GM21717 (cell line): ENCODE measurements around the gene DCUN1D3.
"Not testable (repeated sequence)": the region's sequence is repeated elsewhere in the genome, so short reads cannot be mapped to it uniquely, and the experiment has no call there.

Experiments
- ATAC-seq: cut with Tn5 transposase; IDR thresholded peaks from one replicate; pipeline ENCODE4 v1.9.1; 2021; ENCODE audit warnings: mild to moderate bottlenecking, moderate library complexity; ENCODE audit not compliant: unreplicated experiment

DCUN1D3 gene, protein sequence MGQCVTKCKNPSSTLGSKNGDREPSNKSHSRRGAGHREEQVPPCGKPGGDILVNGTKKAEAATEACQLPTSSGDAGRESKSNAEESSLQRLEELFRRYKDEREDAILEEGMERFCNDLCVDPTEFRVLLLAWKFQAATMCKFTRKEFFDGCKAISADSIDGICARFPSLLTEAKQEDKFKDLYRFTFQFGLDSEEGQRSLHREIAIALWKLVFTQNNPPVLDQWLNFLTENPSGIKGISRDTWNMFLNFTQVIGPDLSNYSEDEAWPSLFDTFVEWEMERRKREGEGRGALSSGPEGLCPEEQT

GRCh38 chr16:20900299-20901067, at the start of gene DCUN1D3, which contains the start of gene LYRM1:
Gene DCUN1D3 (minus strand): TSS chr16:20900358. CDS start chr16:20862538, 37,820 bp downstream.
Gene LYRM1 (plus strand): TSS chr16:20900771. CDS start chr16:20915556, 14,785 bp downstream.
- ATAC-seq: peak; percentile 70

DNA sequence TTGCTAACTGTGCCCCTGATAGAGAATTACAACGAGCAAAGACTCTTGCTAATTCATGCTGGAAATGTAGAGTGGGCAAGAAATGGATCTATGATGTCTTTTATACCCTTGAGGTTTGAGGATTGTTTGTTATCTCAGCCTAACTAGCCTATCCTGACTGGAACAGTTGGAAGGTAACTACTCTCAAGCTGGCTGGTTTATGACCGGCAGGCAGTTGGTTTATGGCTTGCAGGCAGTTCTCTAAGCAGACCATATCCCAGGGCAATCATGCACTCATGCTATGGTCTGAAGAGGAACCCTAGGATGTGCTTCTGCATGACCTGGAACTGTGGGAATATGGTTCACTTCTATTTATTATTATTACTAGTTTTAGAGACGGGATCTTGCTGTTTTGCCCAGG, 49.5 kb upstream of the DCUN1D3 start:
- no peak for ATAC-seq

GRCh38 chr16:20948444-20948843, 48.3 kb upstream of the DCUN1D3 start:
- no peak for ATAC-seq

DNA sequence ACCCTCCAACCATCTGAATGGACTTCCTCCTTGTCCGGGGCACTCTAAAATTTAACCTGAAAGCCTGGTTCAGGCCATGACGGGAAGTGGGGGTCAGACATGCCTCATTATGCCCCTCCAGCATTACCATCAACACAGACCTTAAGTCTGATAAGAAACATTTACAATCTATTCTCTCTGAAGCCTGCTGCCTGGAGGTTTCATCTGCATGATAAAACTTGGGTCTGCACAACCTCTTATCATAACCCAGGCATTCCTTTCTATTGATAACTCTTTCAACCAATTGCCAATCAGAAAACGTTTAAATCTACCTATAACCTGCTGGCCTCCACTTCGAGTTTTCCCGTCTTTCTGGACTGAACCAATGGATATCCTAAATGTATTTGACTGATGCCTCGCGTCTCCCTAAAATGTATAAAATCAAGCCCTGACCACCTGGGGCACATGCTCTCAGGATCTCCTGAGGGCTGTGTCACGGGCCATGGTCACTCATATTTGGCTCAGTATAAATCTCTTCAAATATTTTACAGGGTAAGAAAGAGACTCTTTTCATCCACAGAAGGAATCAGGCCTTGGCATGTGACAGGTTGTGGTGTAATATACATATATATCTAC, 46.0 kb upstream of the DCUN1D3 start:
- ATAC-seq: no peak

- not testable (repeated sequence) for ATAC-seq
These were observed 45.4 kb upstream of the DCUN1D3 start for GRCh38 chr16:20945575-20945875.

GRCh38 chr16:20944861-20945574, 44.9 kb upstream of the DCUN1D3 start:
- no peak for ATAC-seq

GRCh38 chr16:20942256-20942655, 42.1 kb upstream of the DCUN1D3 start:
- no peak for ATAC-seq

DNA sequence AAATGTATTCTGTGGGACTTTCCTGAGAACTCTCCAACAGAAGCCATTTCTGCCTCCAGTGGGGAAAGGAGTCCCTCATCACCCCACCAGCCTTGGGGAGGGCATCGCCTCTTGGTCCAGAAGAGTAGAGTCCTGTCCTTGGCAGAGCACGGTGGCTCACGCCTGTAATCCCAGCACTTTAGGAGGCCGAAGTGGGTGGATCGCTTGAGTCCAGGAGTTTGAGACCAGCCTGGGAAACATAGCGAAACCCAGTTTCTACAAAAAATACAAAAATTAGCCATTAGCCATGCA, 41.4 kb upstream of the DCUN1D3 start:
- ATAC-seq: no peak

DNA sequence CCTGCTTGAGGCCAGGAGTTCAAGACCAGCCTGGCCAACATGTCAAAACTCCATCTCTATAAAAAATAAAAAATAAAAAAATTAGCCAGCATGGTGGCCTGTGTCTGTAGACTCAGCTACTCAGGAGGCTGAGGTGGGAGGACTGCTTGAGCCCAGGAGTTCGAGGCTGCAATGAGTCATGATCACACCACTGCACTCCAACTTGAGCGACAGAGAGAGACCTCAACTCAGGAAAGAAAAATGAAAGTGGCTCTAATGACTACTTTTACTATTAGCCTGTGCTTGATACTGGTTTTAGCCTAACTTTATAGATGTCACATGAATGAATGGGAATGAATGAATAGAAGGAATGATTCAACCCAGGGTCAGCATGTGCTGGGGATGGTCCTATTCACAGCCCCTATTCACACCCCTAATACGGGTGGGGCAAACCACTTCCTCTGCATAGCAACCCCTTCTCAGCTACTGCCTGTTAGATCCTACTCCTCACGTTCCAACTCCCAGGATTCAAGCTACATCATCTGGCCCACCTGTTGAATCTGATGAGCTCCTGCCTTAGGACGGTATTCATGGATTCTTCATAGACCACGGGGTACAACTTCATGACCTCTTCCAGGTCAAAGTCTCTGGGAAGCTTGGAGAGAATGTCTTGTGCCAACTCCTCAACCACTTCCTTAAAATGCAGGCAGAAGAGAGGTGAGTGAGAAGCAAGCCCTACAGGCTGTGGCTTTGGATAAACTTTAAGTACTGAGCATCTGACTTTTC, 40.9 kb upstream of the DCUN1D3 start:
- ATAC-seq: no peak

- no peak for ATAC-seq
These were observed 39.5 kb upstream of the DCUN1D3 start for GRCh38 chr16:20939611-20940010.

- no peak for ATAC-seq
These were observed 38.3 kb upstream of the DCUN1D3 start for GRCh38 chr16:20938426-20938825.

- no peak for ATAC-seq
These were observed 37.6 kb upstream of the DCUN1D3 start for GRCh38 chr16:20937736-20938135.

DNA sequence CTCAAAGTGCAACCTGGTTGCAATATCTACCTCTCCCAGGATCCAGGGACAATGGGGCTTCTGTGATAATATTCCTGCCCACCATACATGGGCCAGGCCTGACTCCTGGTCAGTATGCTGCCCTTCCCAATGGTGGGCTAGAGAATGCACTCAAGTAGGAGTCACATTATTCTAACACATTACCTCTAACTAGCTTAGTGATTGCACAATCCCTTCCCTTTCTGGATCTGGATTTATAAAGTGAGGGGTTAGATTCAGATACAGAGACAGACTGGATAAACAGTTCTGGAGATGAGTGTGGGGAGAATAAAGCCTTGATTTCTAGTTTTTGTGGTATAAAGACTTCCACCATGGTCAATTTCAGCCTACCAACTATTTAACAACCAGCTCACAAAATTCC, 33.4 kb upstream of the DCUN1D3 start:
- ATAC-seq: no peak

GRCh38 chr16:20931066-20931600, 31.0 kb upstream of the DCUN1D3 start:
- ATAC-seq: no peak

DNA sequence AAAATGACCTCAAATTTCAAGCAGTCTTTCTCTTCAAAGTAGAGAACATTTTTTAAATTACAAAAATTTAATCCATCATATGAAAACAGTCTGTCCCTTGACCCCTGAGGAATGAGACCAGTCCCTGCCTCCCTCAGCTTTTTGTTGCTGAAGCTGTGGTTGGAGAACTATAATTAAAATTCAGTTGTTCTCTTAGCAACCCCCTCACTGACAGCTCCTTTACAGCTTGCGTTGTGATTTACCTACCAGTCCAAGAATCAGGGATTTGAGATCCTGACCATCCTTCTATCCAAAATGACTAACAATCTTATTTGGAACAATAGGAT, 30.2 kb upstream of the DCUN1D3 start:
- no peak for ATAC-seq

- ATAC-seq: not testable (repeated sequence)
These were observed 29.7 kb upstream of the DCUN1D3 start for GRCh38 chr16:20929676-20930364.

DNA sequence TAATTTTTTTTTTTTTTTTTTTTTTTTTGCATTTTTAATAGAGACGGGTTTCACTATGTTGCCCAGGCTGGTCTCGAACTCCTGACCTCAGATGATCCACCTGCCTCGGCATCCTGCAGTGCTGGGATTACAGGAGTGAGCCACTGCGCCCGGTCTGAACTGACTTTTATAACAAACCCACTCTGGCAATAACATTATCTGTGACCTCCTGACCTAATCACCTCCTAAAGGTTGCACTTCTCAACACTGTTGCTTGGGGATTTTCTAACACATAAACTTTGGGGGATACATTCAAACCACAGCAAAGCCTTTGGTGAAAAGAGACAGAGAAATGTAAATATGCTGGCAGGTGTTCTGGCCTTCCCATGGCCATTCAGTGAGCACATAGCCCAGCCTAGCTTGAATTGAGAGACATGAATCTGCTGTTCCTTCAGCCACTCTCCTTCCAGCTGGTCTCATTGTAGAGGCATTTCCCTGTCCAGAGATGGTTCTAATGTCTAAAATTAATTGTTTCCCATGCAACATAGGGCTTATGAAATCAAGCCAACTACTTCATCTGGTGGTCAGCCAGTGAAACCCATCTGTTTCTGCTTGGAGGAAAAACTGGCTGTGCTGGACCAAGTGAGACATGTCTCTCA, 28.7 kb upstream of the DCUN1D3 start:
- no peak for ATAC-seq

GRCh38 chr16:20925751-20926150, 25.6 kb upstream of the DCUN1D3 start:
- no peak for ATAC-seq

GRCh38 chr16:20923876-20924275, 23.7 kb upstream of the DCUN1D3 start:
- no peak for ATAC-seq

DNA sequence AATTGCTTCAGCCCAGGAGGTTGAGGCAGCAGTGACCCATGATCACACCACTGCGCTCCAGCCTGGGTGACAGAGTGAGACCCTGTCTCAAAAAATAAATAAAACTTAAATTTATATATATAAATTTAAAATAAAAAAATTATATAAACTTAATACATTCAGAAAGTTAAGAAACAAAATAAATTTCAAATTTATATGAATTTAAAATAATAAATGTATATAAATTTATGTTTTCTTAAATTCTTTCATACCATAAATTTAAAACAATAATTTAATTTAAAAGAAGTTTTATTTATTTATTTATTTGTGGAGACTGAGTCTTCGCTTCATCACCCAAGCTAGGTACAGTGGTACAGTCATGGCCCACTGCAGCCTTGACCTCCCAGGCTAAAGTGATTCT, 20.6 kb upstream of the DCUN1D3 start:
- no peak for ATAC-seq
